ENCODE measurements around the gene CNTN2.

The CNTN2 gene

DNA sequence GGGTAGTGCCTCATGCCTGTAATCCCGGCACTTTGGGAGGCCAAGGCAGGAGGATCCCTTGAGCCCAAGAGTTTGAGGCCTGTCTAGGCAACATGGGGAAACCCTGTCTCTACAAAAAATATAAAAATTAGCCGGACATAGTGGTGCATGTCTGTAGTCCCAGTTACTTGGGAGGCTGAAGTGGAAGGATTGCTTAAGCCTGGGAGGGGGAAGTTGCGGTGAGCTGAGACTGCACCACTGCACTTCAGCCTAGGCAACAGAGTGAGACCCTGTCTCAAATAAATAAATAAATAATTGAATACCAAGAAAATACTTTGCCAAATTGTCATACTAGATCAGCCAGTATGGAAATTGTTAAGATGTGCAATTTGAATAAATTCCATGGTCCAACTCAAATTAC lies 84.6 kb downstream of the CNTN2 start:
- DNase-seq = no peak

All from NCI-H526 (cell line).